GM18870 (cell line): ENCODE data around the gene GDF7.

Experiments used
- ATAC-seq: cut with Tn5 transposase; IDR thresholded peaks from one replicate; pipeline ENCODE4 v1.9.1; 2021; ENCODE audit warnings: moderate library complexity; ENCODE audit not compliant: unreplicated experiment

GDF7 gene

GRCh38 chr2:20660506-20661420, 6.2 kb upstream of the GDF7 start:
- no peak for ATAC-seq

GRCh38 chr2:20661421-20662307, 5.3 kb upstream of the GDF7 start:
- peak; percentile 82 for ATAC-seq

- no peak for ATAC-seq
Measured at GRCh38 chr2:20662308-20662937, 4.5 kb upstream of the GDF7 start.

GRCh38 chr2:20663196-20664070, 3.5 kb upstream of the GDF7 start:
- no peak for ATAC-seq

- no peak for ATAC-seq
Measured at GRCh38 chr2:20664071-20664390, 2.9 kb upstream of the GDF7 start.

- ATAC-seq: no peak
Measured at GRCh38 chr2:20664431-20665242, 2.3 kb upstream of the GDF7 start.

- no peak for ATAC-seq
Measured at GRCh38 chr2:20665243-20666004, 1.5 kb upstream of the GDF7 start.

GRCh38 chr2:20666005-20666303, 990 bp upstream of the GDF7 start:
- no peak for ATAC-seq

GRCh38 chr2:20667151-20667530, 197 bp downstream of the GDF7 start:
- ATAC-seq: no peak

- no peak for ATAC-seq
Measured at GRCh38 chr2:20667531-20668401, 822 bp downstream of the GDF7 start.

- ATAC-seq: no peak
Measured at GRCh38 chr2:20668451-20668850, 1.5 kb downstream of the GDF7 start.

- ATAC-seq: no peak
Measured at GRCh38 chr2:20668871-20669475, 2.0 kb downstream of the GDF7 start.

- no peak for ATAC-seq
Measured at GRCh38 chr2:20669562-20670314, 2.8 kb downstream of the GDF7 start.

- ATAC-seq: no peak
Measured at GRCh38 chr2:20670315-20671035, 3.5 kb downstream of the GDF7 start.

- no peak for ATAC-seq
Measured at GRCh38 chr2:20671036-20671735, 4.2 kb downstream of the GDF7 start.

GRCh38 chr2:20671736-20672080, 4.8 kb downstream of the GDF7 start:
- ATAC-seq: no peak
